Posterior cingulate gyrus (tissue), 11 donors: ENCODE measurements around the gene FAM83G.
"Not testable (repeated sequence)": the region's sequence is repeated elsewhere in the genome, so short reads cannot be mapped to it uniquely, and the experiment has no call there.

ENCODE experiments used
- DNase-seq, 10 donors: peaks; one replicate each; pipeline versions ENCODE4 v3.0.0 to v3.0.0-alpha.2; 2020 to 2021; ENCODE audit warnings: mixed read lengths in 3 of 10
- intact Hi-C: fragments of 100-400 bp; cut with DNase I; formaldehyde crosslinking; loops from one replicate; pipeline ENCODE4 v1.15.1; 2023

The FAM83G gene, protein sequence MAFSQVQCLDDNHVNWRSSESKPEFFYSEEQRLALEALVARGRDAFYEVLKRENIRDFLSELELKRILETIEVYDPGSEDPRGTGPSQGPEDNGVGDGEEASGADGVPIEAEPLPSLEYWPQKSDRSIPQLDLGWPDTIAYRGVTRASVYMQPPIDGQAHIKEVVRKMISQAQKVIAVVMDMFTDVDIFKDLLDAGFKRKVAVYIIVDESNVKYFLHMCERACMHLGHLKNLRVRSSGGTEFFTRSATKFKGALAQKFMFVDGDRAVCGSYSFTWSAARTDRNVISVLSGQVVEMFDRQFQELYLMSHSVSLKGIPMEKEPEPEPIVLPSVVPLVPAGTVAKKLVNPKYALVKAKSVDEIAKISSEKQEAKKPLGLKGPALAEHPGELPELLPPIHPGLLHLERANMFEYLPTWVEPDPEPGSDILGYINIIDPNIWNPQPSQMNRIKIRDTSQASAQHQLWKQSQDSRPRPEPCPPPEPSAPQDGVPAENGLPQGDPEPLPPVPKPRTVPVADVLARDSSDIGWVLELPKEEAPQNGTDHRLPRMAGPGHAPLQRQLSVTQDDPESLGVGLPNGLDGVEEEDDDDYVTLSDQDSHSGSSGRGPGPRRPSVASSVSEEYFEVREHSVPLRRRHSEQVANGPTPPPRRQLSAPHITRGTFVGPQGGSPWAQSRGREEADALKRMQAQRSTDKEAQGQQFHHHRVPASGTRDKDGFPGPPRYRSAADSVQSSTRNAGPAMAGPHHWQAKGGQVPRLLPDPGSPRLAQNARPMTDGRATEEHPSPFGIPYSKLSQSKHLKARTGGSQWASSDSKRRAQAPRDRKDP

GRCh38 chr17:19004421-19005136 lies at the start of gene FAM83G:
FAM83G (minus strand) TSS chr17:19004764; CDS start chr17:19004041, 723 bp downstream.
- intact Hi-C loops, result no loop called here

DNA sequence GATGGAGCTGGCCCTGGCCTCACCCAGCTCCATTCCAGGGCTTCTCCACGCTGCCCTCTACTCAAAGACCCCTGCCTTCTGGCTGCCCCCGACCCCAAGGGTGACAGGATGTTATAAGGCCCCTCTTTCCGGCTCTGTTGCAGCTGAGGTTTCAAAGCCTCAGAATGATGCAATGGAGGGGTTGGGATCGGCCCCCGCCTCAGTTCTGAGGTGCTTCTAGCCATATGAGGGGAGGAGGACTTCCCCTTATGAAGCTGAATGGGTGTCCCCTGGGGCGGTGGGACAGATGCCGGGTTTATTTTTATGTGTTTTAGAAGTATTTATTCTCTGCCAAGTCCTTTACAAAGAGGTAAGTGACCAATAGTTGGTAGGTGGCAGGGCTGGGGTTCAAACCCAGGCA lies 44.3 kb upstream of the FAM83G start:
- DNase-seq, intact Hi-C loops: not testable (repeated sequence)

More at GRCh38 chr17:19004421-19005136, at the start of gene FAM83G:
- DNase-seq, result peak in 2 of 10 donors; percentile 25 to 79

DNA sequence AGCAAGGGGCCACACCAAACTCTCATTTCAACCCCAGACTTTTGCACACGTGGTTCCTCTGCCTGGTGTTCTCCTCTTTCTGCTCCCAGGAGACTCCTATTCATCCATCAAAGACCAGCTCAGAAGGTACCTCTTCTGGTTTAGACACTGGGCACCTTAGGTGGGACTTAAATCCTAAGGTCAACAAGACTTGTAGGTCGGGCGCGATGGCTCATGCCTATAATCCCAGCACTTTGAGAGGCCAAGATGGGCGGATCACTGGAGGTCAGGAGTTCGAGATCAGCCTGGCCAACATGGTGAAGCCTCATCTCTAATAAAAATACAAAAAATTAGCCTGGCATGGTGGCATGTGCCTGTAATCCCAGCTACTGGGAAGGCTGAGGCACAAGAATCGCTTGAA lies 42.9 kb upstream of the FAM83G start:
- DNase-seq, result peak in 2 of 10 donors; percentile 24 to 26
- intact Hi-C loops, result not testable (repeated sequence)

DNA sequence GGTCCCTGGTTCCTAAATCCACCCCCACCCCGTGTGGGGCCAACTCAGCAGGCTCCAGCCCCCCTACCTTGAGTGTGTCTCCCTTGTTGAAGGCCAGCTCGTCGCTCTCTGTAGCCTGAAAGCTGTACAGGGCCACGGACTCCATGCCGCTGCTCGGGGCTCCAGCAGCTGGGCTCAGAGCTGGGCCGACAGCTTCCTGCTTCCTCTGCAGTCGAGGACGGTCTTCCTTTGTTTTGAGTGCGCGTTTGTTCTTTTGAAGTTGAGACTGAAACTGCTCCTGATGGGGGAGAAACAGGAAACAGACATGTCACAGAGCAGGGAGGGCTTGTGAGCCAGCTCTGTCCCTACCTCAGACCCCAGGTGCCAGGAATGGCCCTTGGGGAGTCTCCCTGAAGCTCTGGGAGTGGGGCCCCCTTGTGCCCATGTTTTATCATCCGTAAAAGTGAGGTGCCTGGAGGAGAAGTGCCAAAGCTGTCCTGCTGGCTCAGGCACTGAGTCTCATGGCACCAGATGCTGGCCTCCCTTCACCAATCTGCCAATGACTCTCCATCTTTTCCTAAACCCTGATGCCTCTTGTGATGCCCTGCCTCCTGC lies 42.3 kb upstream of the FAM83G start, which contains the start of gene GRAP:
Gene GRAP, minus strand, starts transcription at position 176 of the 594 bp plus-strand sequence. Its CDS starts 31 bp downstream, at position 145.
- intact Hi-C loops, DNase-seq: not testable (repeated sequence)

- DNase-seq, intact Hi-C loops: not testable (repeated sequence)
Observed at GRCh38 chr17:19044643-19045042, 40.1 kb upstream of the FAM83G start.

DNA sequence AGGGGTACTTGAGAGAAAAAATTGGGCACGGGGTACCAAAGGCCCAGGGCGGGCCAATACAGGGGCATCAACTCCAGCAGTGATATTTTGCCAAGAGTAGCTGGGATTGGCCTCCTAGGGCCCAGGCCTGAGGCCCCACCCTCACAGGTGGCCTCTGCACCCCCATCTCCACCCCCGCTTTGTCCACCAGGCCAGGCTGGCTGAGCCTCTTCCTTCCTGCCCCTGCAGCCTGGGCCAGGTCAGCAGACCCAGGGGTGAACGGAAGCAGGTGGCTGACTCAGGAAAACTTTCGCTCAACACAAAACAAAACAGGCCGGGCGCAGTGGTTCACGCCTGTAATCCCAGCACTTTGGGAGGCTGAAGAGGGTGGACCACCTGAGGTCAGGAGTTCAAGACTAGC lies 38.5 kb upstream of the FAM83G start:
- DNase-seq, intact Hi-C loops: not testable (repeated sequence)

GRCh38 chr17:19042369-19042768 lies 37.8 kb upstream of the FAM83G start:
- DNase-seq, intact Hi-C loops: not testable (repeated sequence)

- intact Hi-C loops, DNase-seq: not testable (repeated sequence)
Observed at GRCh38 chr17:19041871-19042270, 37.3 kb upstream of the FAM83G start.

GRCh38 chr17:19040350-19040749 lies 35.8 kb upstream of the FAM83G start:
- intact Hi-C loops, DNase-seq: not testable (repeated sequence)

DNA sequence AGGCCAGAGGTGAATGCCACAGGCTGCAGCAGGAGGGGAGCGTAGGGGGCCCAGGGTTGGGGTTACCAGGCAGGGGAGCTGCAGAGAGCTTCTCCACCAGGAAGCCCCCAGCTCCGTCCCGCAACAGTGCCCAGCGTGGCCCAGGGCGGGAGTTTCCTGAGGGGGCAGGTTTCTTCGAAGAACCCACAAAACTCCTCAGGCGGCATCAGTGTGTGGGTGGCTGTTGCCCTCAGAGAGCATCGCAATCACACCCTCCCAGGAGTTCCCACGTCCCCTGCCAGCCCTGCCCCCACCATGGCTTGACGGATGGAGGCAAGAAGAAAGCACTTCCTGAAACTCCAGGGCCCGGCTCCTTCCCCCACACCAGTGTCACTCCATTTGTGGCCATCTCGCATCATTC lies 34.2 kb upstream of the FAM83G start:
- intact Hi-C loops, DNase-seq: not testable (repeated sequence)

- DNase-seq, intact Hi-C loops: not testable (repeated sequence)
Observed at GRCh38 chr17:19038007-19038406, 33.4 kb upstream of the FAM83G start.

DNA sequence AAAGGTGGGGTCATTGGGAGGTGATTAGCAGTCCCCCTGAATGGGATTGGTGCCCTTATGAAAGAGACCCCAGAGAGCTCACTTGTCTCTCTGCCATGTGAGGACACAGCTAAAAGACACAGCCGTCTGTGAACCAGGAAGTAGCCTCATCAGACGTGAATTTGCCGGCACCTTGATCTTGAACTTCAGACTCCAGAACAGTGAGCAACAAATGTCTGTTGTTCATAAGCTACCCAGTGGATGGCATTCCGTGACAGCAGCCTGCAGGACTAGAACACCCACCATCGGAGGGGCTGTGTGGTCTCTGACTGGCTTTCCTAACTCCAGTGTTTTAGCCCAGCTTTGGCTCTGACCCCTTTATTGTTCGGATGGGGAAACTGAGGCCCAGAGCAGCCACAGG lies 33.0 kb upstream of the FAM83G start:
- peak in 1 of 10 donors; percentile 0 for DNase-seq
- intact Hi-C loops, result not testable (repeated sequence)

- DNase-seq, intact Hi-C loops: not testable (repeated sequence)
Observed at GRCh38 chr17:19036186-19036585, 31.6 kb upstream of the FAM83G start.

GRCh38 chr17:19032377-19032988 lies 27.9 kb upstream of the FAM83G start:
- intact Hi-C loops, DNase-seq: not testable (repeated sequence)

GRCh38 chr17:19031729-19032128 lies 27.2 kb upstream of the FAM83G start:
- DNase-seq, result peak; percentile 33 to 94 (median 76)
- intact Hi-C loops, result not testable (repeated sequence)

DNA sequence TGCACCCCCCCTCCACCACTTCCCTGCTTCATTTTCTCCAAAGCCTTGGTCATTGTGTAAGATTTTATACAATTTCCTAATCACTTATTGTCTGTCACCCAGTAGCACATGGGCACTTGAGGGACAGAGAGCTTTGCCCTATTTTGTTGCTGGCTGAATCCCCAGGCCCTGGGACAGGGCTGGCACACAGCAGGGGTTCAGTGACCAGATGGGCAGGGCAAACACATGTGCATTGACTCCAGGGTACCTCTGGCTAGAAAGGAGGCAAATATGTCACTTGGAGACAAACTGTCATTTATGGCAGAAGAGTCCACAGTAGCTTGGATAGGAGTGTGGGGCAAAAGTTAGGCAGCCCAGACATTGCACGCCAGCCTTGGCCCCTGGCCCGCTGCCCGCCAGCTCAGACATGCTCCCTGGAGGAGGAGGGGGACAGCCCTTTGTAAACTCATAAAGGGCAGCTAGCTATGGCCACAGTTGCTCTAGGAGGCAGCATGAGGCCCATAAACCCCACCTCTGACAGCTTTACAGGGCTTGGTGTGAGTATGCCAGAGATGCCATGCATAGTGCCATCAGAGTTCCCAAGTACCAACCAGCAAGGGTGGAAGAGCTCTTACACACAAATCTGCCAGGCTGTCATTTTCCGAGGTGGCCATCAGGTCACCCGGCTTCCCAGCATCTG lies 26.3 kb upstream of the FAM83G start:
- DNase-seq, intact Hi-C loops: not testable (repeated sequence)

- intact Hi-C loops, DNase-seq: not testable (repeated sequence)
Observed at GRCh38 chr17:19029740-19030139, 25.2 kb upstream of the FAM83G start.

GRCh38 chr17:19028671-19029070 lies 24.1 kb upstream of the FAM83G start:
- intact Hi-C loops, DNase-seq: not testable (repeated sequence)
